GM19372 (cell line): ENCODE measurements around the gene CORO2A.
"Not testable (repeated sequence)": the region's sequence is repeated elsewhere in the genome, so short reads cannot be mapped to it uniquely, and the experiment has no call there.

ENCODE experiments used
- ATAC-seq: cut with Tn5 transposase; IDR thresholded peaks from one replicate; pipeline ENCODE4 v1.9.1; 2021; ENCODE audit warnings: mild to moderate bottlenecking, low read depth, moderate library complexity; ENCODE audit not compliant: unreplicated experiment

CORO2A gene

DNA sequence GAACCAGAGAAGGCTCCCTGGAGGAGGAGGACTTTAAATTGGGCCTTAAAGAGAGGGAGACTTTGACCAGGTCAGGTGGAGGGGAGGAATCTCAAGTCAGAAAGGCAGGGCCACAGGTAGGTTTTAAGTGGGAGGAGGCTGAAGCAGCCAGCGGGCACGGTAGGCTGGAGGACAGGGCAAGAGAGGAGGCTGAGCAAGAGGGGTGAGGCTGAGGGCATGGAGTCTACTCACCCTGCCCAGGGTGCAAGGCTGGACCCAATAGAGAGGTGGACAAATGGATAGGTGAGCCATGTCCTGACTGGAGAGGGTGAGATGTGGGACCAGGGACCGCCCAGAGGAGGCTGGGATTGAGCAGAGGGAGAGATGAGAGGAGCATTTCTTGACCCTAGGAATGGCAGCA is 47.8 kb downstream of the CORO2A start:
- no peak for ATAC-seq

DNA sequence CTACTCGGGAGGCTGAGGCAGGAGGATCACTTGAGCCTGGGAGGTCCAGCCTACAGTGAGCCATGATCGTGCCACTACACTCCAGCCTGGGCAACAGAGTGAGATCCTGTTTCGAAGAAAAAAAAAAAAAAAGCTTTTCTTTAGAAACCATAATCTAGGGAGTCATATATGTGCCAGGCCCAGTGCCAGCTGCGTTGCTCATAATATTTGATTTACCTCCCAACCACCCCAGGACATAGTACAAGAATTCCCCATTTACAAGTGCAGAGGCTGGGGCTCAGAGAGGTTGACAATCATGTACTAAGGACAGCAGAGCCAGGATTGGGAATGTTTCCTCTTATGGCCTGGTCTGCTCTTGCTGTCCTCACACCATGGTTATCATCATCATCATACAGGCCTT is 48.4 kb downstream of the CORO2A start:
- ATAC-seq: no peak

DNA sequence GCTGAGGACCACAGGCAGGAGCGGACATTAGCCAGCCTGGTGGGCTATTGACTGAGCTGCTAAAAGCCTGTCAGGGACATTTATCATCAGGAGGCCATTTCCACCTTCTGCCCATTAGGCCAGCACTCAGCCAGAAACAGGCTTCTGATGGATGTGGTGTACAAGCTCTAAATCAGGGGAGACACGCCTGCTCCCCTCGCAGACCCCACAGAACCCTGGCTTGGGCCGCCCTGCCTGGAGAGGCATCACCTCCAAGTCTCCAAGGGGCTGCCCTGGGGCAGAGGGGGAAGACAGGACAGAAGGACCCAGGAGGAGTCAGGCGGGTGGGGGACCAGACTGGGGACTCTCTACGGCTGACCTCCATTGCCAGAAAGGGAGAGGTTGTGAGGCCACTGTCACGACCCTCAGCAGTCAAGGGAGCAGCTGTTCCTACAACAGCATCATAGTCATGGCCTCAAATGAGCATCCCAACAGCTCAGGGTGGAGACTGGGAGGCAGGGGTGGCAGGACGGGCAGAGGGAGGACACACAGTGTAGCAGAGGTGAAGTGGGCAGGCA is 49.4 kb downstream of the CORO2A start:
- no peak for ATAC-seq

DNA sequence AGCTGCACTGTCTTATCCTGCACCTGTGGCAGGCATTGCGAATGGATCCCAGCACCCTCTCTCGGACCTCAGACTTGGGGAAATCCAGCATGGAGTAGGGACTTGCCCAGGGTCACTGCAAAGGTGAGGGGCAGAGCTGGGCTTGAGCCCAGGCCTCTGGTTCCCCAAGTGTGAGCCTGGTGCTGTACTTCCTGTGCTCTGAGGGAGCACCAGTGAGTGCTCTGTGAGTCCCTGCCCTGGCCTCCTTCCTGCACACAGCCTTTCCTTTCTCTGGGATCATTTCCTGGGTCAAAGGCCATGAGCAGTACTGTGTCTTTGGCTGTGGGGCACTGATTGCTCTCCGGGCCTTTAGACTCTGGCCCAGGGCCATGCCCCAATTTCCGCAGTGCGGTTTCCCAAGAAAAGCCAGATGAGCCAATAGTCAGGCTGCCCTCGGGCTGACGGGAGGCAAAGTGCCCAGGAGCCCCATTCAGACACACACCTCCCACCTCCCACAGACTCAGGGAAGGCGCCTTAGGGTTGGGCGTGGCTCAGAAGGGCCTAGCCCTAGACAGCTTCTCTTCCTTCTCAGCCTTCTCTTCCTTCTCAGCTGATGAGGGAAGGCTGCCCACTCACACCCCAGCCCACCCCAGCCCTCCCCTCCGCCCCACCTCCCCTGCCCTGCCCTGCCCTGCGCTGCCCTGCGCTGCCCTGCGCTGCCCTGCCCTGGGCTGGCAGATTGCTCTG is 50.1 kb downstream of the CORO2A start:
- no peak for ATAC-seq

DNA sequence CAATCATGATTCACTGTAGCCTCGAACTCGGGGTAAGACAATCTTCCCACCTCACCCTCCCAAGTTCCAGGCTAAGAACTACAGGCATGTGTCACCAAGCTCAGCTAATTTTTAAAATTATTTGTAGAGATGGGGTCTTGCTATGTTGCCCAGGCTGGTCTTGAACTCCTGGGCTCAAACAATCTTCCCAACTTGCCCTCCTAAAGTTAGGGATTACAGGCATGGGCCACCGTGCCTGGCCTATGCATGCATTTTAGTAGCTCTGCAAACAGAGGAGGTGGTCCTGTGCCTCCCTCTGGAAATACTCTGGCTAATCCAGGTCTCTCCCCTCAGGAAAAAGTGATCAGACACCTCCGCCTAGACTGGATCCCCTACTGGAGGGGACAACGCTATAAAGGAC is 51.9 kb downstream of the CORO2A start:
- ATAC-seq: no peak

DNA sequence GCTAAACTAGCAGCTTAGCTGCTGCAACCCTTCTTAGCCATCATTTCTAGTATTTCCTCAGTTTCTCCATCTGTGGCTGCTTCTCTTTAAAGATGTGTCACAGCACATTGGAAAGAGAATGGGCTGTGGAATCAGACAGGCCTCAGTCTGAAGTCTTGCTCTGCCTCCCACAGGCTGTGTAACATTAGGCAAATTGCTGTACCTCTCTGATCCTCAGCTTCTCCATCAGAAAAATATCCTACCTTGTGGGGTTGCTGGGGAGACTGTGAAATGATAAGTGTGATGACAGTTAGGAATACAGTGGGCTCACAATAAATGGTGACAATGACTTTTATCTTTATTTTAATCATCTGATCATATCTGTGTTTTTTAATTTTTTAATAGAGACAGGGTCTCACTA is 55.9 kb downstream of the CORO2A start:
- ATAC-seq: no peak

DNA sequence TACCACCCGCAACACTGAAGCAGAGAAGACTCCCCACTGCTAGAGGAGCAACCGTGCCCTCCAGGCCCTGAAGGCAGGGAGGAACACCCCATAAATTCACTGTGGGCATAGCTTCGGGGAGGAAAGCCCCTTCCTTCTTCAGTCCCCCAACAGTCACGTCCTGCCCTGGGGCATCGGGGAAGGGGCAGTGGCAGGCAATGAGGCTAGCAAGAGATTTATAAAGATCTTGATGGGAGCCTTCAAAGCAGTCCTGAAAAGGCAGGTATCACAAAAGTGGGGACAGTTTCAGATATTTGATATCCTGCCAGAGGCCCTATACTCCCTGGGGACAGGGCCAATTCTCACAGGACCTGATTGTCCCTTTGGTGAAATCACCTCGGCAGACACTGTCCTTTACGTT is 56.5 kb downstream of the CORO2A start:
- no peak for ATAC-seq

DNA sequence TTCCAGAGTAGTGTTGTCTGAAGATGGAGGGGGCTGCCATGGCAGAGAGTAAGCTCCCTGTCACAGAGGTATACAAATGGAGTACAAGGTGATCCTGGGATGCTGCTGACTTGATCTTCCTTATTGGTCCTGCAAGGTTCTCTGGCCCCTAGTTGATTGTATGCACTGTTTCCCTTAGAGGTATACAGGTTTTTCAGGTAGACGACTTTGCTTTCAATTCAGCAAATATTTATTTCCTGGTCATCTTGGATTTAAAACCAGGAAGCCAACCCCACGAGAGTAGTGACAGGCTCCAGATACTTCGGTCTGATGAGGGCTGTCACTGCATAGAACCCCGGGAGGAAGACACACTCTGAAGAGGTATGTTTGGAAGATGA is 56.9 kb downstream of the CORO2A start:
- no peak for ATAC-seq

DNA sequence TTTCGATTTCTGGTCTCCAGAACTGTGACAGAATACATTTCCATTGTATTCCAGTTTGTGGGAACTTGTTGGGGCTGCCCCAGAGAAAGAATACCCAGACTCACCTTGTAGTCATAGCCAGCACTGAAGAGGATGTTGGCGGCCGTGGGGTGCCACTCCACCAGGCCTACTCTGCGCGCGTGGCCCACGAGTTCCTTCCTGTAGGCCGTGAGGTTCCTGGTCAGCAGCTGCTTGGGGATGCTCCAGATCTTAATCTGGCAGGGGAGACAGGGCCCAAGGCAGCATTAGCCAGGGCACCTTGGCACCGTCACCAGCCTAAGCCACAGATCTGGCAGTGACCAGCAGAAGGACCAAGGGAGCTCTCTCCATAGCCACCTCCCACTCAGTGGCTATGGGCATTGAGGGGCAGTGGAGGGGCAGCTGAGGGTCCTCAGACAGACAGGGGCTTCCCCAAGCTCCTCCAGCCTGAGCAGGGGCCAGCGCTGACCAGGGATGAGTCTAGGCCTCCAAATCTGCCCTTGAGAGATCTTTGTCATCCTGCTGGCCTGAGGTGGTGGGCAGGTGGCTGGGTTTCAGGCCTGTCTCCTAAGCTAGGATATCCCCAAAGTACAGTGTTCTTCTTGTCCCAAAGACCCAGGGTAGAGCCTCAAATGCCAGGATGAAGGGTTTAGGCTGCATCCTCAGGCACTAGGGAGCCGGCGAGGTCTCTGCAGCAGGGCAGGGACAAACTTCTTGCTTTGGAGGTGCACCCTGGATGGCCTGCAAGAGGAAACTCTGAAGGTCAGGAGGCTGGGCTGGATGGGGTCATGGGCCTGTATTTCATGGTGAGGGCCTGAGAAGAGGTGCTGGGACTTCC is 57.5 kb downstream of the CORO2A start:
- ATAC-seq: no peak

DNA sequence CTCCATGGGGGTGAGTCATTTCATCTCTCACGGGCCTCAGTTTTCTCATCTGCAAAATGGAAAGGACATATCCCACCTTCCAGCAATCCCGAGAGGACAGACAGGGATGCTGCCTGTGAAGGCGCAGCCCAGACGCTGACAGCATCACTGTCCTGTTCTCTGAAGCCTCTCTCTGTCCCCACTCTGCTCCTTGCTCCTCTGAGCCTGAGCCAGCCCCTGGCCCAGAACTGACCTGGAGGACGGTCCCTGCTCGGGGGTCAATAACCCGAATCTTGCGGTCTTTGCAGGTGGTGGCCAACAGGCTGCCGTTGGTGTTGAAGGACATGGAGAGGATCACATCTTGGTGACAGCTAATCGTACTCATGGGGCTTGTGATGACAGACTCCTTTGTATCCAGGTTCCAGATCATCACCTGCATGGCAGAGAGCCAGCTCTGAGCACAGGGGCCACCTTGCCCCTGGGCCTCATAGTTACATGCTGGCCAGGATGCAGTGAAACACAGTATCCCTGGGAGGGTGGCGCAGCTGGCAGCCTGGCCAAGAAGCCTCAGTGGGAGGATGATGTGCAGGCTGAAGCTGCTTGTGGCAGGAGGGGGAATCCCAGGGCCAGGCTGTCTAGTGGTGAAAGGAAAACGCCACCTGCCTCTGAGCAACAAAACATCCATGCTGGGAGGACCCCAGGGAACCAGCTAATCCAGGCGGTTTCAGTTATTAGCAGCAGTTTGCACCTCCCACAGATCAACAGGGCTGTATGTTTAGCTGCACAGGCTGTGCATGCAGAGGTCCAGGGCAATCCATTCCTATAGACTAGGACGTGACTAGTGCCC is 59.4 kb downstream of the CORO2A start:
- ATAC-seq: no peak

DNA sequence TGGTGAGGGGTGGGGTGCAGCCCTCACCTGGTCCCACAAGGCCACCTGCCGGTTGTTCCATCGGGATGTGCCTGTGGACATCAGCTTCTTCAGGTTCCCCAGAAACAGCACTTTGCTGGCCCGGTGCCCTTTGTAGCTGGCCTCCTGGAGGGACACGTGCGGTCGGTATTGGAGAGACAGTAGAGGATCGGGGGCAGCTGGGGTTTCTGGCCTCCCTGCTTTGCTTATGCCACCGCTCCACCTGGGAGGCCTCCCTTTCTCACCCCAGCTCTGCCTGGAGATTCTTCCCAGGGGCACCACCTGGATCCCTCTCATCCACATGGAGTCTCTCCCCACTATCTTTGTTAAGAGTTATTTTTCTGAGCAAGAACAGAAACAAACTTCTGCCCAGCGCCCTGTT is 60.3 kb downstream of the CORO2A start:
- no peak for ATAC-seq

DNA sequence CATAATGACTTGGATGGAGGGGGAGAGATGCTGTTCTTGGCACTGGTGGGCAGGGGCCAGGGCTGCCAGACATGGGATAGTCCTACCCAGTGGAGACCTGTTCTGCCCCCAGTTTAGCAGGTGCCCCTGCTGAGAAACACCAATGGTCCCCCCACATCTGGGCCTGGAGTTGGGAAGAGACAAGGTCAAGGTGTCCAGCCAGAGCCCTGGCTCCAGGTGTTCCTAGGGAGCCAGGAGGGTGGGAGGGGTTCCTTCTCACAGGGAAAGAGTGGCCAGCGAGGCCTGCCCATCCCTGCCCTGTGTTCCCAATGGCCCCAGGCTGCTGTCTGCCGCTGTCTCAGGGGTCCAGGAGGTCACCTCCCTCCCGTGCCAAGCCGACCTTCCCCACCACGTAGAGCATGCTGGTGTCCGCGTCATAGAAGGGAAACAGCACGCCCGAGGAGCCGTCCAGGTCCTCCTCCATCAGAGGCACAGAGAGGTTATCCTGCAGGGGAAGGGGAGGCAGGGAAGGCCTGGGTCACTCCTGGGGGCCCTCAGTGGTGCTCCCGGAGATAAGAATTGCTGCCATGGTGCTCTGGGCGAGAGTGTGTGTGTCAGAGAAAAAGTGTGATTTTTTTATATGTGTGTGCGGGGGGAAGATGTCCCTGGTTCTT is 61.7 kb downstream of the CORO2A start:
- ATAC-seq: no peak

DNA sequence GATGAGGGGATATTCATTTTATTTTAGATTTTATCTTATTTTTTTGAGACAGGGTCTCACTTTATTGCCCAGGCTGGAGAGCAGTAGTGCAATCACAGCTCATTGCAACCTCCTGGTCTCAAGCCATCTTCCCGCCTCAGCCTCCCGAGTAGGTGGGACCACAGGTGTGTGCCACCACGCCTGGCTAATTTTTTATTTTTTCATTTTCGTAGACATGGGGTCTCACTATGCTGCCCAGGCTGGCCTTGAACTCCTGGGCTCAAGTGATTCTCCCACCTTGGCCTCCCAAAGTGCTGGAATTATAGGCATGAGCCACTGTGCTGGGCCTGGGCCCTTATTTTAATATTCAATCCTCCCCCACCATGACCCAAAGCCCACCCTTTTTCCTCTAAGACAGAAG is 62.4 kb downstream of the CORO2A start:
- ATAC-seq: not testable (repeated sequence)

DNA sequence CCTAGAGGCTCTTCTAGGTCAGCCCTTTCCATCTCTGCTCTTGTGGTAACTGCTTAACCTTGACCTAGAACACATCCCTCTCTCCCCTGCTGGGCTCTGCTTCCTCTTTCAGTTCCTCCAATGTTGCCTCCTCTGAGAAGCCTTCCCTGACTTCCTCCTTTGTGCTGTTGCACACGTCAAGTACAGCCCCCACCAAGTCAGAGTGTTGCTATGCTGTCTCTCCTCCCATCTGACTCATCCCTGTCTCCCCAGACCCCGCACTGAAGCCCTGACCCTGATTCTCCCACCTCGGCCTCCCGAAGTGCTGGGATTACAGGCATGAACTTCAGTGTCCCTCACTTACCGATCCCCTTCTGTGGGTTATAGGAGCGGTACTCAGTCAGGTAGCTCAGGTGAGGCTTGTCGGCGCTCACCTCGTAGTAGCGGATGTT is 63.0 kb downstream of the CORO2A start:
- no peak for ATAC-seq

DNA sequence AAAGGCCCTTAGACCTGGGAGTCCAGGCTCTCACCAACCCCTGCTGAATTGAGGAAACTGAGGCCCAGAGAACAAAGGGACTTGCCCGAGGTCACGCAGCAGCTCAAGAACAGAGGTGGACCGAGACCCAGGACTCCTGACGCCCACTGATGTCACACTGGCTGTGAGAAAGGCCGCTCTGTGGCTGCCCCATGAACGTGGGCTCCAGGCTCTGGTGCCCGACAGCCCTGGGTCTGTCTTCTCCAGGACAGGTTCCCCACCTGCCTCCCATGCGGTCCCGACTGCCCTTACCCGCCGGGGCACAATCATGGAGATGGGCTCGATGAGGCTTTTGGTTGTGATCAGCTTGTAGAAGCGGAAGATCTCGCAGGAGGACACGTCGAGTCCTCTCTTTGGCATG is 64.1 kb downstream of the CORO2A start:
- ATAC-seq: no peak

DNA sequence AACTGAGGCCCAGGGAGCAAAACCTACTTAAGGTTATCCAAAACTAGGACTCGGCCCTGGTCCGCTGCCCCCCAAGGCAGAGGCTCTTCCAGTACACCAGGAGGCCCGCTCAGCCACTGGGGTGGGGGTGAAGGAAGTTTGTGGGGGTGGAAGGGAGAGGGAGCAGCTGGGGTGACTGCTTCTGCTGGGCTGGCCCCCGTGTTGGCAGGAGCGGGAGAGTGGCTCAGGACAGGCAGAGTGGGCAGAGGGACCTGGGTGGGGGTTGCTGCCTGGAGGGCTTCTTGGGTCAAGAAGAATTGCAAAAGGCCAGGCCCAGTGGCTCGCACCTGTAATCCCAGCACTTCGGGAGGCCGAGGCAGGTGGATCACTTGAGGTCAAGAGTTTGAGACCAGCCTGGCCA is 65.2 kb downstream of the CORO2A start:
- no peak for ATAC-seq

DNA sequence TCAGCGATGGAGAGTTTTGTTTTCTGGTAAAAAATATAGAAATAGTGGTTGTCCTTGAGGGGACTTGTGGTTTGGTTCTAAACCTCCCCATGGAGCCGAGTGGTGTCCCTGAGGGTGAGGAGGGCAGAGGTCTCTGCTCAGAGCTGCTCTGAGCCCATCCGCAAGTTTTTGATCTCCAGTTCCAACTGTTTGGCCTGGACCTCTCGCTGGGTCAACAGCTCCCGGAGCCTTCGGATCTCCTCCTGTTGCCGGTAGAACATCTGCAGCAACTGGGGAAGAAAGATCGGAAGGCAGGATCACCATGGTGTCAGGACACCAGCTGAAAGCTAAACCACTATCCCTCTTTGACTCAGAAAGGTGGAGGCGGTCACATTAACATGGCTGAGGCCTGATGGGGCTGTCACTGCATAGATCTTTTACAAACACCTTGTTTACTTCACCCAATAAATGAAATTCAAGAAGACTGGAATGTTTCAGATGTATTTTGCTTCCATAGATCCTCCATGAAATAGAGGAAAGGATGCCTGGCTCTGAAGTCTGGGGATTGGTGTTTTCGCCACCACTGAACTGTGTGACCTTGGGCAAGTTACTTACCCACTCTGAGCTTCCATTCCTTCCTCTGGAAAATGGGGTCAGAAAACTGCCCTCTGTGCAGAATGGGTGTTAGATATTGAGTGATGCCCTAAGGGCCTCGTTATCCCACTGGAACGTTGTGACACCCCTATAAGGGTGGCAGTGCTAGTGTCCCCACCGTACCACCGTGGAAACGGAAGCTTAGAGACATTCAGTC is 67.6 kb downstream of the CORO2A start:
- no peak for ATAC-seq

DNA sequence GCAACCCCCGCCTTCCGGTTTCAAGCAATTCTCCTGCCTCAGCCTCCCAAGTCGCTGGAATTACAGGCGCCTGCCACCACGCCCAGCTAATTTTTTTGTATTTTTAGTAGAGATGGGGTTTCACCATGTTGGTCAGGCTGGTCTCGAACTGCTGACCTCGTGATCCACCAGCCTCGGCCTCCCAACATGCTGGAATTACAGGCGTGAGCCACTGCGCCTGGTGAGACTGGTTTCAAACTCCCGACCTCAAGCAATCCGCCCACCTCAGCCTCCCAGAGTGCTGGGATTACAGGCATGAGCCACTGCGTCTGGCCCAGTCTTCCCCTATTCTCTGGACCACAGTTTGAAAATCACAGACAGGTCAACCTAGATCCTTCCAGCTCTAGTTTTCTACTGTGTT is 68.3 kb downstream of the CORO2A start:
- not testable (repeated sequence) for ATAC-seq

DNA sequence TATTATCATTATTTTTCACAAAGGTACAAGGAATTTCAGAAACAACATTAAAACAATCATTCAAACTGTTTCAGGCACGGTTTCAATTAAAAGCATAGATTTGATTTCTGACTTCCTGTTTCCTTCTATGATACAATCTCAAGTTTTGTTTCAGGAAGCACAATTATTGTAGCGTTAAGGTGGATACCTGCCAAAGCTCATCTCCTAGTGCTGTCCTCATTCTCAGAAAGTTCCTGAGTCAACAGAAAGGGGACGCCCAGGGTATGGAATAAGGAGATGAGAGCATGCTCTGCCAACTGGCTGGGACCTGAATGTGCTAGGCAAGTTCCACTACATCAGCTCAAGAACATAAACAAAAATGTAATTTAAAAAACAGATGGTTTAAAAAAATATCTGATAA is 71.4 kb downstream of the CORO2A start:
- ATAC-seq: no peak

DNA sequence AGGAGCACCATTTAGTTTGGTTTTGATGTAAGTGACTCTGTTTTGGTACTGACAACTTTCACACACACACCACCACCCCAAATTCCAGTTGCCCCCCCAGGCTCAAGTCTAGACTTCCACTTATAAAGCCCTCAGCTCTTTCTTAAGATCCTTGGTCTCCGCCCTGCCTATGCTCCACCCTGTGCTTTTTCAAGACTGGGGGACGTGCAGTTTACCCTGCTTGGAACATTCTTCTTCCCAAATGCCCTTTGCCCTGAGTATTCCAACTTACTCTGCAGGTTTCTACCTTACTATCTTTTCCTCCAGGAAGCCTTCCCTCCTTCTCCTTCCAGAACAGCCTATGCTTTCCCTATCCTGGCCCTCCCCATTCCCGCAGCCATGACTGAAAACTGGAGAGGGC is 72.0 kb downstream of the CORO2A start:
- ATAC-seq: no peak
